ENCODE measurements around the gene RBM23. TPM values are rescaled to one million over a fixed set of nuclear protein-coding genes. Genes with fewer than 3 reads are reported as not detected.

RBM23 gene
- polyA plus RNA-seq, 1 experiment = 46.2 TPM

GRCh38 chr14:22928237-22929103 is 9.5 kb upstream of the RBM23 start:
- no peaks in the 10 kb centered on the region for H3K27me3 ChIP-seq (ENCODE audit: control insufficient read depth, insufficient read depth, low read length)
- H3K9me3 ChIP-seq (ENCODE audit: control insufficient read depth, insufficient read depth, low read length) = no peaks in the 10 kb centered on the region; the same call in 1 of the 2 replicates
- H3K27ac ChIP-seq (ENCODE audit: low read depth, low read length) = peak overlapping the region; percentile 68
- no peak for TF ChIP-seq CTCF (IDR thresholded peaks at IDR 0.05; ENCODE audit: low read depth, low read length)
- POLR2A ChIA-PET = interaction anchor here (0.6 to 2.0 kb wide), 9 partner anchors 10 to 129 kb away, joined by 3 to 12 read pairs (median 4); partner anchors contain the start of genes AJUBA, CDH24 and RBM23
- DNase-seq (ENCODE audit: low read depth, low spot score) = no peak
- peak overlapping the region; percentile 100 for H3K4me3 ChIP-seq (ENCODE audit: low read depth, low read length)
- CTCF ChIA-PET = interaction anchor here (1.0 to 3.1 kb wide), 14 partner anchors 10 to 372 kb away, joined by 3 to 36 read pairs (median 8); partner anchors contain the start of genes AJUBA, CDH24, DAD1 and RBM23

- DNase-seq (ENCODE audit: low read depth, low spot score) = no peak
- no peak overlapping the region for H3K4me3 ChIP-seq (ENCODE audit: low read depth, low read length)
- no peak for TF ChIP-seq CTCF (IDR thresholded peaks at IDR 0.05; ENCODE audit: low read depth, low read length)
- H3K27me3 ChIP-seq (ENCODE audit: control insufficient read depth, insufficient read depth, low read length) = no peaks in the 10 kb centered on the region
- POLR2A ChIA-PET = no interaction called here
- H3K27ac ChIP-seq (ENCODE audit: low read depth, low read length) = peak overlapping the region; percentile 34
- CTCF ChIA-PET = interaction anchor here (1.7 kb wide), 1 partner anchor 103 kb away, joined by 4 read pairs; no protein-coding TSS in a partner anchor
- no peaks in the 10 kb centered on the region; the same call in 1 of the 2 replicates for H3K9me3 ChIP-seq (ENCODE audit: control insufficient read depth, insufficient read depth, low read length)
These were observed 7.4 kb upstream of the RBM23 start for GRCh38 chr14:22926316-22926715.

GRCh38 chr14:22925513-22925912 is 6.6 kb upstream of the RBM23 start:
- no peaks in the 10 kb centered on the region for H3K27me3 ChIP-seq (ENCODE audit: control insufficient read depth, insufficient read depth, low read length)
- ChIA-PET CTCF (no interaction called here), POLR2A (no interaction called here)
- no peak overlapping the region for H3K4me3 ChIP-seq (ENCODE audit: low read depth, low read length)
- H3K9me3 ChIP-seq (ENCODE audit: control insufficient read depth, insufficient read depth, low read length) = no peaks in the 10 kb centered on the region; the same call in 1 of the 2 replicates
- no peak overlapping the region for H3K27ac ChIP-seq (ENCODE audit: low read depth, low read length)
- DNase-seq (ENCODE audit: low read depth, low spot score) = no peak
- no peak for TF ChIP-seq CTCF (IDR thresholded peaks at IDR 0.05; ENCODE audit: low read depth, low read length)

- H3K27ac ChIP-seq (ENCODE audit: low read depth, low read length) = no peak overlapping the region
- no peak for TF ChIP-seq CTCF (IDR thresholded peaks at IDR 0.05; ENCODE audit: low read depth, low read length)
- DNase-seq (ENCODE audit: low read depth, low spot score) = no peak
- CTCF ChIA-PET = interaction anchor here (0.6 to 1.5 kb wide), 2 partner anchors 62 to 353 kb away, joined by 5 to 6 read pairs; no protein-coding TSS in a partner anchor
- H3K27me3 ChIP-seq (ENCODE audit: control insufficient read depth, insufficient read depth, low read length) = no peaks in the 10 kb centered on the region
- POLR2A ChIA-PET = no interaction called here
- H3K4me3 ChIP-seq (ENCODE audit: low read depth, low read length) = no peak overlapping the region
- no peaks in the 10 kb centered on the region for H3K9me3 ChIP-seq (ENCODE audit: control insufficient read depth, insufficient read depth, low read length)
These were observed 4.8 kb upstream of the RBM23 start for GRCh38 chr14:22923746-22924145.

GRCh38 chr14:22922294-22922693 is 3.3 kb upstream of the RBM23 start:
- POLR2A ChIA-PET = no interaction called here
- DNase-seq (ENCODE audit: low read depth, low spot score) = no peak
- Histone ChIP-seq H3K9me3 (ENCODE audit: control insufficient read depth, insufficient read depth, low read length) (no peaks in the 10 kb centered on the region), H3K4me3 (ENCODE audit: low read depth, low read length) (no peak overlapping the region), H3K27me3 (ENCODE audit: control insufficient read depth, insufficient read depth, low read length) (no peaks in the 10 kb centered on the region), H3K27ac (ENCODE audit: low read depth, low read length) (no peak overlapping the region)
- CTCF ChIA-PET = no interaction called here
- no peak for TF ChIP-seq CTCF (IDR thresholded peaks at IDR 0.05; ENCODE audit: low read depth, low read length)
